ENCODE results near the gene VTN.

Gene VTN

DNA sequence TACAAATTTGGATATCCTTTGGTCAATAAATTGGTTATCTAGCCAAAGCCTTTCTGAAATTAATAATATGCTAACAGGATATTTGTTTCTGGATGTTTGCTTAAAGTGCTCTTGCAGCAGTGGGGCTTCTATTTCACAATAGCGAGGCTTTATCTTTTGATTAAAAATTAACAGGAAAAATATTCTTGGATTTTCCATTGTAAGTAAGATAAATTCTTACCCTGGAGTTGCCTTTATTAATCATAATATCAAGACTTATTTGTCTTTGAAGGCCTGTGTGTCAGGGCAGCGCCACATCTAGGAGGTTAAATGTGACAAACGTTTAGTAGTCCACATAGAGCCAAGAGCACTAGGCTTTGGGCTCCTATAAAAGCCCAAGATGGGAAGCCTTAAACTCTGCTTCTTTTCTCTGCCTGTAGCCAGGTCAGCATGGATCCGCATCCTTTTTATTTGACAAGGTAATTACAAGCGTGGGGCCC lies 45.8 kb downstream of the VTN start:
- Mint-ChIP-seq H3K36me3 (ENCODE audit: low read depth) (peaks cover 44% of the 10 kb centered on the region), H3K27me3 (ENCODE audit: low read depth) (no peaks in the 10 kb centered on the region), H3K27ac (no peak overlapping the region), H3K9me3 (no peaks in the 10 kb centered on the region), H3K4me1 (ENCODE audit: low read depth) (peaks cover 35% of the 10 kb centered on the region), H3K4me3 (no peak overlapping the region)
- no peak for DNase-seq (ENCODE audit: low spot score)

DNA sequence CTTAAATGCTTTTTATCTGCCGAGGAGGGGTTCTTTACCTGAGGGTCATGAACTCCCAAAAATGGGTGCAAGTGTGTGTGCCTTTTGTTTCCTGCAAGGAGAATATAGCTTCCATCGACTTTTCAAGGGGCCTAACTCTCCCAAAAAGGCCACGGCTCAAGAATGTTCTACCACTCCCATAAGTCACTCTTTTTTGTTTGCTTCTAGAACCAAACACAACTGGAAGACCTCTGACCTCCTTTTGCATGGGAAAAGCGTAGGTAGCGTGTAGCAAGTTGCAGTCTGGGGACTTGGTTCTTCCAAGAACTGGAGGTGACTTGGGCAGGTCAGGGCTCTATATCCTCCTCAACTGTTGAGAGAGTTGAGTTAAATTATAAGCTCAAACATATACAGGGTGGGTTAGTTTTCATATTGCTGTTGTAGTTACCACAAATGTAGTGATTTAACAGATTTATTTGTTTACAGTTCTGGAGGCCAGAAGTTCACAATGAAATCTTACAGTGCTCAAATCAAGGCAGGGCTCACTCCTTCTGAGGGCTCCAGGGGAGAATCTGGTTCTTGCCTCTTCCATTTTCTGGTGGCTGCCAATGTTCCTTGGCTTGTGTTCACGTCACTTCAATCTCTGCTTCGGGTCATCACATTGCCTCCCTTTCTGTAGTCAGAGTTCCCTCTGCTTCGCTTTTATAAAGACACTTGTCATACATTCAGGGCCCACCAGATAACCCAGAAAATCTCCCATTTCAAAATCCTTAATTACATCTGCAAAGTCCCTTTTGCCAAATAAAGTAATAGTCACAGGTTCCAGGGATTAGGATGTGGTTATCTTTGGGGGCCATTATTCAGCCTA lies 49.7 kb downstream of the VTN start:
- H3K36me3 Mint-ChIP-seq (ENCODE audit: low read depth) = peaks cover 17% of the 10 kb centered on the region
- H3K4me3 Mint-ChIP-seq = peak overlapping the region; percentile 94
- H3K27ac Mint-ChIP-seq = peak overlapping the region; percentile 79
- H3K9me3 Mint-ChIP-seq = no peaks in the 10 kb centered on the region
- no peak for DNase-seq (ENCODE audit: low spot score)
- peaks cover 48% of the 10 kb centered on the region for H3K4me1 Mint-ChIP-seq (ENCODE audit: low read depth)
- no peaks in the 10 kb centered on the region for H3K27me3 Mint-ChIP-seq (ENCODE audit: low read depth)

DNA sequence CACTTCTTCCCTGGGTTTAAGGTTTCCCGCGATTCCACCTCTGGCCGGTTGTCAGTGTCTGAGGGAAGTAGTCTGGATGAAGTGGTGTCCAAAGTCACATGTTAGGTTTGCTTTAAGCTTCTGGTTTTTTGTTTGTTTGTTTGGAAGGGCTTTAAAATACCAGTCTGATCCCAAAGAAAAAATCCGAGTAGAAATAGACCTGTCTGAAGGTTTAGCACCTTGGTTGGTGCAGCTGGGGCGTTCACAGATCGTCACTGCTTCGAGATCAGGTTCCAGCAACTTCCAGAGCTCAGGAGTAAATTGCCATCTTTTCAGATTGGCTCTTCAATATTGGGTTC lies 50.5 kb downstream of the VTN start:
- Mint-ChIP-seq H3K27me3 (ENCODE audit: low read depth) (no peaks in the 10 kb centered on the region), H3K27ac (peak overlapping the region; percentile 88), H3K36me3 (ENCODE audit: low read depth) (peaks cover 17% of the 10 kb centered on the region), H3K4me1 (ENCODE audit: low read depth) (peaks cover 46% of the 10 kb centered on the region), H3K4me3 (peak overlapping the region; percentile 94), H3K9me3 (no peaks in the 10 kb centered on the region)
- no peak for DNase-seq (ENCODE audit: low spot score)

DNA sequence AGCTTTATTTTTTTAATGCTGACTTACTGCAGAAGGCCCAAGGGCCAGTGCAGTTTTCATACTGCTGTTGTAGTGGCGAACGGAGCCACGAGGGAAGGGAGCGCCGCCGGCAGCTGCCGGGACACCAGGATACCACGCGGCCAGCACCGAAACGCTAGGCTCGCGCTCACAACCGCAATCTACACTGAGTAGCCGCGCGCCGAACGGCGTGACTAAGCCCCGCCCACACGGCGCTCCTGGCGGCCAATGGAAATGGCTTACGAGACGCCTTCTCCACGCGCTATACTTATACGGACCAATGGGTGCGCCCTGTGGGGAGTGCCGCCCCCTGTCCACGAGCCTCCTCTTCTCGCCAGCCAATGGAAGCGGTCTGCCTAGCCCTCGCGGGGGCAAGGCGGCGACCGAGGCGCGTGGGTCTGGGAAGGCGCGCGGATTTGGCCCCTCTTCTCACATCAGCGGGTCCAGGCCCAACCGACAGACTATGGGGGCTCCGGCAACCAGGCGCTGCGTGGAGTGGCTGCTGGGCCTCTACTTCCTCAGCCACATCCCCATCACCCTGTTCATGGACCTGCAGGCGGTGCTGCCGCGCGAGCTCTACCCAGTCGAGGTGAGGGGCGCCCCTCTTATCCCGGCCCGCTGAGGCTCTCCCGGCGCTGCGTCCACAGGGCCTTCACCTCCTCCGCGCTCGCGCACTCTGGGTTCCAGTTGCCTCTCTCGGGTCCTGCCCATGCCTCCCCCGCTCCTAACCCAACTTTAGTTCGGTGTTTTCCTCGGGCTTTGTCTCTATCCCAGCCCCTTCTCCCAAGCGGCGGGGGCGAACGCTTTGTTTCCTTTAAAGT lies 51.1 kb downstream of the VTN start, which contains the start of gene TMEM97:
Gene TMEM97, plus strand, starts transcription at position 442 of the 839 bp plus-strand sequence. Its CDS starts 40 bp downstream, at position 482.
- Mint-ChIP-seq H3K27me3 (ENCODE audit: low read depth) (no peaks in the 10 kb centered on the region), H3K27ac (peak within 1 kb of the TSS; percentile 88), H3K9me3 (no peaks in the 10 kb centered on the region), H3K36me3 (ENCODE audit: low read depth) (peaks cover 17% of the 10 kb centered on the region), H3K4me1 (ENCODE audit: low read depth) (peaks cover 46% of the 10 kb centered on the region), H3K4me3 (peak within 1 kb of the TSS; percentile 94)
- DNase-seq (ENCODE audit: low spot score) = peak; percentile 97

DNA sequence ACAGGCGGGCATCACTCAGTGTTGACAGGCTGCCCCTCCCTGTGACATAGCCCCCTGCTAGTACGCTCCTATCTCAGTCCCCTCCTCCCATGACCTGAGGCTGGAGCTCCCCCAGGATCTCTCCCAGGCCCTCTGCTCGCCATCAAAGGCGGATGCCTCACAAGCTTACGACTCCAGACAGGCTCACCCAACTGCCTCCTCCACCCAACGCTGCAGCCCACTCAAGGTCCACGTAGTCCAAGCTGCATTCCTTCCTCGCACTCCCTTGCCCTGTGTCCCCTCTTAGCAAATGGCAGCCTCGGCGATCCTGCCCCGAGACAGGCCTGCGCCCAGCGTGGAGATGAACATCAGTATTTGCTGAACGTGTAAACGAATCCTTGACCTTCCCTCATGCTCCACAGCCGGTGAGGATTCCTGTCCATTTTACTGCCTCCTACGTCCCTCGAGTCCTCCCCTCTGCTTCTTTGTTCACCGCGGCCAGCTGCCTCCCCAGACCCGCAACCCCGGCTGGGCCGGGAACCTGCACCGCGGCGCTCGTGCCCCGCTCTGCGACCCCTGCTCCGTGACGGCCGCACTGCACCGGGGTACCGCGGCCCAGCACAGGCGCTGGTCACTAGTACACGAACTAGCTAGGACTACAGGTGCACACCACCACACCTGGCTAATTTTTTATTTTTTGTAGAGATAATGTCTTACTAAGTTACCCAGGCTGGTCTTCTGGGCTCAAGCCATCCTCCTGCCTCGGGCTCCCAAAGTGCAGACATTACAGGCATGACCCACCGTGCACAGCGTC lies 51.9 kb downstream of the VTN start:
- no peak for DNase-seq (ENCODE audit: low spot score)
- H3K4me3 Mint-ChIP-seq = peak overlapping the region; percentile 94
- peaks cover 2% of the 10 kb centered on the region for H3K27me3 Mint-ChIP-seq (ENCODE audit: low read depth)
- peaks cover 46% of the 10 kb centered on the region for H3K4me1 Mint-ChIP-seq (ENCODE audit: low read depth)
- H3K9me3 Mint-ChIP-seq = no peaks in the 10 kb centered on the region
- peak overlapping the region; percentile 88 for H3K27ac Mint-ChIP-seq
- H3K36me3 Mint-ChIP-seq (ENCODE audit: low read depth) = peaks cover 16% of the 10 kb centered on the region
